Esophagus muscularis mucosa (tissue), 4 donors: ENCODE data around the gene SH2D1B.

Experiments
- EP300 ChIP-seq: sonication (generic); formaldehyde crosslinking; IDR thresholded peaks from one replicate; pipeline ENCODE4 v1.6.1; 2017; ENCODE audit warnings: antibody characterized with exemption
- POLR2A ChIP-seq: fragments of 450-650 bp; IDR thresholded peaks from one replicate; pipeline ENCODE4 v1.6.1; 2017; ENCODE audit warnings: antibody characterized with exemption, moderate library complexity, mild to moderate bottlenecking, low read depth
- TF ChIP-seq, protein P1 (sequence below), 3 experiments: fragments of 200-600 bp in 2 of 3; fragments of 450-650 bp in 1 of 3; sonication (generic) in 2 of 3; IDR thresholded peaks; one replicate each; pipeline ENCODE4 v1.5.1; 2017 to 2019; ENCODE audit warnings: antibody characterized with exemption in 3 of 3, mild to moderate bottlenecking in 2 of 3, moderate library complexity in 1 of 3

DNA sequence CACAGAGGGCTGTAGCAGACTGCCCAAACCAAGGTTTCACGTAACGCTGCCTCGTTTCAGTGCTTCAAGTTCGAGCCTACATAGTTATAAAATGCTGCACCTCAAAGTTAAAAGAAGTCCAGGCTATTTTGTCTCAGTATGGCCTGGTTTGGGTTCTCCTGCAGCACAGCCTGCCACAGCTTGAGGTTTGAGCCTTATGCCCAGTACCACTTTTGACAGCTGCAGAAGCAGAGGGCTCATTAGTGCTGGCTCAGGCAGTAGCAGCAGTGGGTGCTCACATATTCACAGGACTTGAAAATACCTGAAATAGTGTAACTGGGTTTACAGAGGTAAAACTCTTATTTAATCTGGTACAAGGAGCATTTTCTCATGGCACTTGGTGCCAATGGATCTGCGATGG is 50.6 kb downstream of the SH2D1B start:
- TF ChIP-seq, protein P1, sequence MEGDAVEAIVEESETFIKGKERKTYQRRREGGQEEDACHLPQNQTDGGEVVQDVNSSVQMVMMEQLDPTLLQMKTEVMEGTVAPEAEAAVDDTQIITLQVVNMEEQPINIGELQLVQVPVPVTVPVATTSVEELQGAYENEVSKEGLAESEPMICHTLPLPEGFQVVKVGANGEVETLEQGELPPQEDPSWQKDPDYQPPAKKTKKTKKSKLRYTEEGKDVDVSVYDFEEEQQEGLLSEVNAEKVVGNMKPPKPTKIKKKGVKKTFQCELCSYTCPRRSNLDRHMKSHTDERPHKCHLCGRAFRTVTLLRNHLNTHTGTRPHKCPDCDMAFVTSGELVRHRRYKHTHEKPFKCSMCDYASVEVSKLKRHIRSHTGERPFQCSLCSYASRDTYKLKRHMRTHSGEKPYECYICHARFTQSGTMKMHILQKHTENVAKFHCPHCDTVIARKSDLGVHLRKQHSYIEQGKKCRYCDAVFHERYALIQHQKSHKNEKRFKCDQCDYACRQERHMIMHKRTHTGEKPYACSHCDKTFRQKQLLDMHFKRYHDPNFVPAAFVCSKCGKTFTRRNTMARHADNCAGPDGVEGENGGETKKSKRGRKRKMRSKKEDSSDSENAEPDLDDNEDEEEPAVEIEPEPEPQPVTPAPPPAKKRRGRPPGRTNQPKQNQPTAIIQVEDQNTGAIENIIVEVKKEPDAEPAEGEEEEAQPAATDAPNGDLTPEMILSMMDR (IDR thresholded peaks at IDR 0.05) = no peak
- TF ChIP-seq EP300 (no peak), POLR2A (no peak)
